ENCODE measurements around the gene BPIFB1.

DNA sequence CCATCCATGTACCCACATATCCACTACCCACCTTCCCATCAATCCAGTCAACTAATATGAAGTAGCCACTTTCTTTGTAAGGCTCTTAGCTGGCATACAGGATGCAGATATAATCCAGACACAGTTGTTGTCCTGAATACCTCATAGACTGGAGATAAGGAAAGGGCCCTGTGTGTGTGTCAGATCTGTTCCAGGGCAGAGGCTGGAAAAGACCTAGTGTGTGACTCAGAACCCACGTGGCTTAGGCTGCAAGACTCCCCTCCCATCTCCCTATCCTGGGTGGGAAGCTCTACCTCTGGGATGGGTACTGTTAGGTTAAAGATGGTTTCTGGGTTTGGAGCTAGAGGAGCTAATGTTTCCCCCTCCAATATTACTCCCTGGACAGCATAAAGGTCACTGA lies 43.6 kb upstream of the BPIFB1 start:
- no peak for TF ChIP-seq SIN3A (IDR thresholded peaks at IDR 0.05; ENCODE audit: borderline replicate concordance, insufficient read depth, low read depth, low read length)
- TF ChIP-seq, protein P1, sequence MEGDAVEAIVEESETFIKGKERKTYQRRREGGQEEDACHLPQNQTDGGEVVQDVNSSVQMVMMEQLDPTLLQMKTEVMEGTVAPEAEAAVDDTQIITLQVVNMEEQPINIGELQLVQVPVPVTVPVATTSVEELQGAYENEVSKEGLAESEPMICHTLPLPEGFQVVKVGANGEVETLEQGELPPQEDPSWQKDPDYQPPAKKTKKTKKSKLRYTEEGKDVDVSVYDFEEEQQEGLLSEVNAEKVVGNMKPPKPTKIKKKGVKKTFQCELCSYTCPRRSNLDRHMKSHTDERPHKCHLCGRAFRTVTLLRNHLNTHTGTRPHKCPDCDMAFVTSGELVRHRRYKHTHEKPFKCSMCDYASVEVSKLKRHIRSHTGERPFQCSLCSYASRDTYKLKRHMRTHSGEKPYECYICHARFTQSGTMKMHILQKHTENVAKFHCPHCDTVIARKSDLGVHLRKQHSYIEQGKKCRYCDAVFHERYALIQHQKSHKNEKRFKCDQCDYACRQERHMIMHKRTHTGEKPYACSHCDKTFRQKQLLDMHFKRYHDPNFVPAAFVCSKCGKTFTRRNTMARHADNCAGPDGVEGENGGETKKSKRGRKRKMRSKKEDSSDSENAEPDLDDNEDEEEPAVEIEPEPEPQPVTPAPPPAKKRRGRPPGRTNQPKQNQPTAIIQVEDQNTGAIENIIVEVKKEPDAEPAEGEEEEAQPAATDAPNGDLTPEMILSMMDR (IDR thresholded peaks at IDR 0.05), result no peak
